ENCODE results near the gene MYOCD.

DNA sequence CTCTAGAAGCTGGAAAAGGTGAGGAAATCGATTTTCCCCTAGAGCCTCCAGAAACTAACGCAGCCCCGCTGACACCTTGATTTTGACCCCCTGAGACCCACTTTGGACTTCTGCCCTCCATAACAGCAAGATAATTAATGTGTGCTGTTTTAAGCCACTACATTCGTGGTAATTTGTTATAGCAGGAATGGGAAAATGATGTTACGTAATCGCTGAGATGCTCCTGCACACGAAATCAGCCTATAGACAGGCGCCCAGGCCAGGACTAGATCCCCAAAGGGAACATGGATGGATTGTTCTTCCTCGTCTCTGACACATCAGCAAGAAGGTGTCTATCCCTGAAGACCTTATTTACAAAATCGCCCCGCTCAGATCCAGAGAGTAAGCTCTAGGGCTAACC is 1.4 kb upstream of the MYOCD start:
- TF ChIP-seq EZH2 (IDR thresholded peaks at IDR 0.05; ENCODE audit: insufficient read depth, poor library complexity, severe bottlenecking) (no peak), EZH2phosphoT487 (IDR thresholded peaks at IDR 0.05; ENCODE audit: insufficient read depth, low read depth) (no peak)
